ENCODE measurements around the gene HP.

- no peak for TF ChIP-seq CTCF (conservative IDR thresholded peaks at IDR 0.05; ENCODE audit: low read depth, low read length)
- no peak for TF ChIP-seq EZH2 (IDR thresholded peaks at IDR 0.05; ENCODE audit: low read length, unreplicated experiment)
Measured at GRCh38 chr16:72055911-72056310, 1.6 kb downstream of the HP start.

All from PC-3 (cell line).